Chondrocyte (in vitro differentiated cells): Measurements from ENCODE around the gene SAMMSON. TPM values are rescaled to one million over a fixed set of nuclear protein-coding genes. Genes with fewer than 3 reads are reported as not detected.

Experiments
- DNase-seq: peaks from one replicate; pipeline ENCODE4 v3.0.0; 2021; ENCODE audit warnings: mixed read lengths, low spot score
- H3K27ac Mint-ChIP-seq: one replicate; pipeline ENCODE4 v1.8.0; 2021; ENCODE audit warnings: mild to moderate bottlenecking, moderate library complexity, mixed read lengths; ENCODE audit not compliant: unreplicated experiment
- H3K27me3 Mint-ChIP-seq: 2 replicates; pipeline ENCODE4 v1.8.0; 2021; ENCODE audit warnings: low read depth, mixed read lengths
- H3K36me3 Mint-ChIP-seq: 2 replicates; pipeline ENCODE4 v1.8.0; 2021; ENCODE audit warnings: low read depth, mixed read lengths
- H3K4me1 Mint-ChIP-seq: 2 replicates; pipeline ENCODE4 v1.8.0; 2021; ENCODE audit warnings: low read depth, mild to moderate bottlenecking, mixed read lengths
- H3K4me3 Mint-ChIP-seq: one replicate; pipeline ENCODE4 v1.8.0; 2021; ENCODE audit warnings: mild to moderate bottlenecking, moderate library complexity, mixed read lengths; ENCODE audit not compliant: unreplicated experiment
- H3K9me3 Mint-ChIP-seq: 2 replicates; pipeline ENCODE4 v1.8.0; 2021; ENCODE audit warnings: low read depth, mixed read lengths
- CTCF ChIP-seq: fragments of 200-600 bp; sonication (generic); IDR thresholded peaks from 2 replicates; pipeline ENCODE4 v1.5.0; 2021; ENCODE audit warnings: antibody characterized with exemption, mild to moderate bottlenecking, moderate library complexity
- total RNA-seq: library from RNA; stranded (reverse); gene quantifications from 3 replicates; pipeline ENCODE4 v1.2.1, GENCODE V29; 2021

SAMMSON gene
- total RNA-seq, 1 donor from 2014 or later: not detected

- Mint-ChIP-seq H3K36me3 (no peaks in the 10 kb centered on the region), H3K4me1 (peaks cover 19% of the 10 kb centered on the region), H3K27ac (no peak overlapping the region), H3K27me3 (peaks cover 7% of the 10 kb centered on the region), H3K9me3 (no peaks in the 10 kb centered on the region), H3K4me3 (no peak overlapping the region)
- no peak for TF ChIP-seq CTCF
- no peak for DNase-seq
Measured at GRCh38 chr3:70056081-70056480, 56.5 kb downstream of the SAMMSON start.

GRCh38 chr3:70057426-70057825 lies 57.9 kb downstream of the SAMMSON start:
- no peaks in the 10 kb centered on the region for H3K36me3 Mint-ChIP-seq
- DNase-seq: no peak
- no peaks in the 10 kb centered on the region for H3K9me3 Mint-ChIP-seq
- H3K4me1 Mint-ChIP-seq: peaks cover 19% of the 10 kb centered on the region
- H3K27ac Mint-ChIP-seq: no peak overlapping the region
- TF ChIP-seq CTCF: no peak
- no peak overlapping the region for H3K4me3 Mint-ChIP-seq
- peaks cover 7% of the 10 kb centered on the region for H3K27me3 Mint-ChIP-seq

- H3K27me3 Mint-ChIP-seq: peaks cover 6% of the 10 kb centered on the region
- H3K9me3 Mint-ChIP-seq: no peaks in the 10 kb centered on the region
- peaks cover 22% of the 10 kb centered on the region for H3K4me1 Mint-ChIP-seq
- H3K27ac Mint-ChIP-seq: no peak overlapping the region
- no peak for TF ChIP-seq CTCF
- no peaks in the 10 kb centered on the region for H3K36me3 Mint-ChIP-seq
- DNase-seq: no peak
- H3K4me3 Mint-ChIP-seq: no peak overlapping the region
Measured at GRCh38 chr3:70061096-70061495, 61.6 kb downstream of the SAMMSON start.

- peak; percentile 88 for TF ChIP-seq CTCF
- Mint-ChIP-seq H3K4me3 (no peak overlapping the region), H3K27me3 (peaks cover 7% of the 10 kb centered on the region), H3K36me3 (no peaks in the 10 kb centered on the region), H3K27ac (peak overlapping the region; percentile 15), H3K9me3 (no peaks in the 10 kb centered on the region), H3K4me1 (peaks cover 40% of the 10 kb centered on the region)
- no peak for DNase-seq
Measured at GRCh38 chr3:70064194-70064779, 64.8 kb downstream of the SAMMSON start.

GRCh38 chr3:70065696-70066253 lies 66.2 kb downstream of the SAMMSON start:
- H3K9me3 Mint-ChIP-seq: no peaks in the 10 kb centered on the region
- H3K4me3 Mint-ChIP-seq: no peak overlapping the region
- peaks cover 40% of the 10 kb centered on the region for H3K4me1 Mint-ChIP-seq
- TF ChIP-seq CTCF: peak; percentile 64
- H3K36me3 Mint-ChIP-seq: no peaks in the 10 kb centered on the region
- H3K27ac Mint-ChIP-seq: no peak overlapping the region
- DNase-seq: no peak
- H3K27me3 Mint-ChIP-seq: peaks cover 8% of the 10 kb centered on the region
